ENCODE measurements around the gene C19orf44.
"Not testable (repeated sequence)": the region's sequence is repeated elsewhere in the genome, so short reads cannot be mapped to it uniquely, and the experiment has no call there.

Gene C19orf44

DNA sequence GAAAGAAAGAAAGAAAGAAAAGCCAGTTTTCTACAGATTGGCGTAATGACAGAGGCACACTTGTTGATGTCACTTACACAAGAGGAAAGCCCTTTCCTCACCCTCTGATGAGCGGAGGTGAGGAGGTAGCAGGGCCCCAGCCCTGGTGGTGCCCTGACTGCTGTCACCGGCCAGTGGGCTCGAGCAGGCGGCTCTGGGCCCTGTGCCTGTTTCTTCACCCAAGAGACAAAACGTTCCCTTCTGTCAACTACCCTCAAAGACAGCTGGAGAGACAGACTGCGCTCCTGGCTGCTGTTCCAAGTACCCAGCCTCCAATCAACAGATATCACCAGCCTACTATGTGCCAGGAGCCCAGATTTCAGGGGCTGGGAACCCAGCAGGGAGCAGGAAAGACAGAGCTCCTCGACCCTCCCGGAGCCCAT is 34.6 kb upstream of the C19orf44 start:
- TF ChIP-seq, protein P1, sequence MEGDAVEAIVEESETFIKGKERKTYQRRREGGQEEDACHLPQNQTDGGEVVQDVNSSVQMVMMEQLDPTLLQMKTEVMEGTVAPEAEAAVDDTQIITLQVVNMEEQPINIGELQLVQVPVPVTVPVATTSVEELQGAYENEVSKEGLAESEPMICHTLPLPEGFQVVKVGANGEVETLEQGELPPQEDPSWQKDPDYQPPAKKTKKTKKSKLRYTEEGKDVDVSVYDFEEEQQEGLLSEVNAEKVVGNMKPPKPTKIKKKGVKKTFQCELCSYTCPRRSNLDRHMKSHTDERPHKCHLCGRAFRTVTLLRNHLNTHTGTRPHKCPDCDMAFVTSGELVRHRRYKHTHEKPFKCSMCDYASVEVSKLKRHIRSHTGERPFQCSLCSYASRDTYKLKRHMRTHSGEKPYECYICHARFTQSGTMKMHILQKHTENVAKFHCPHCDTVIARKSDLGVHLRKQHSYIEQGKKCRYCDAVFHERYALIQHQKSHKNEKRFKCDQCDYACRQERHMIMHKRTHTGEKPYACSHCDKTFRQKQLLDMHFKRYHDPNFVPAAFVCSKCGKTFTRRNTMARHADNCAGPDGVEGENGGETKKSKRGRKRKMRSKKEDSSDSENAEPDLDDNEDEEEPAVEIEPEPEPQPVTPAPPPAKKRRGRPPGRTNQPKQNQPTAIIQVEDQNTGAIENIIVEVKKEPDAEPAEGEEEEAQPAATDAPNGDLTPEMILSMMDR (conservative IDR thresholded peaks at IDR 0.05; ENCODE audit: control insufficient read depth, insufficient read depth, low read depth, low read length) = no peak
- no peak for DNase-seq (ENCODE audit: low read depth)
- no peak overlapping the region for H3K4me3 ChIP-seq (ENCODE audit: control insufficient read depth, low read depth, low read length)

DNA sequence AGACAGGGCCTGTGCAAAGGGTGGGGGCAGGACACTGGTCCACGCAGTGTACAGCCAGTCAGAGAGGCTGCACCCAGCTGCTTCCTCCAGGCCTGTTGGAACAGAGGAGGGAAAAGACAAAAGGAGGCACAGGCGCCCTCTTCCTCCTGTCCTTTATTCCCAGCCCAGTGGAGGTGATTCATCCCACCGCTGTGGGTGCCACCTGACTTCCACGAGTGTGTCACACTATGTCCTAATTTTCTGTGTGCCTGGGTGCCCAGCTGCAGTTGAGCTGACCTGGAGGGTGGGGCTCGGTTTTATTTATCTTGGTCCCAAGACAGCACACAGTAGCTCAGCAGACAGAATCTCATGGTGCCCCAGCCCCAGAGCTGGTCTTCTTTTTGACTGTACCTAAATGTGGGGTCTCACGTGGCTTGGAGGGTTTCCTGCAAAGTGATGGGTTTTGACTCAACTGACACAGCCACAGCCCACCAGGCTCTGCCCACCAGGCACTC is 33.4 kb upstream of the C19orf44 start:
- TF ChIP-seq, protein P1 (conservative IDR thresholded peaks at IDR 0.05; ENCODE audit: control insufficient read depth, insufficient read depth, low read depth, low read length) = no peak
- H3K4me3 ChIP-seq (ENCODE audit: control insufficient read depth, low read depth, low read length) = no peak overlapping the region
- DNase-seq (ENCODE audit: low read depth) = peak; percentile 56

DNA sequence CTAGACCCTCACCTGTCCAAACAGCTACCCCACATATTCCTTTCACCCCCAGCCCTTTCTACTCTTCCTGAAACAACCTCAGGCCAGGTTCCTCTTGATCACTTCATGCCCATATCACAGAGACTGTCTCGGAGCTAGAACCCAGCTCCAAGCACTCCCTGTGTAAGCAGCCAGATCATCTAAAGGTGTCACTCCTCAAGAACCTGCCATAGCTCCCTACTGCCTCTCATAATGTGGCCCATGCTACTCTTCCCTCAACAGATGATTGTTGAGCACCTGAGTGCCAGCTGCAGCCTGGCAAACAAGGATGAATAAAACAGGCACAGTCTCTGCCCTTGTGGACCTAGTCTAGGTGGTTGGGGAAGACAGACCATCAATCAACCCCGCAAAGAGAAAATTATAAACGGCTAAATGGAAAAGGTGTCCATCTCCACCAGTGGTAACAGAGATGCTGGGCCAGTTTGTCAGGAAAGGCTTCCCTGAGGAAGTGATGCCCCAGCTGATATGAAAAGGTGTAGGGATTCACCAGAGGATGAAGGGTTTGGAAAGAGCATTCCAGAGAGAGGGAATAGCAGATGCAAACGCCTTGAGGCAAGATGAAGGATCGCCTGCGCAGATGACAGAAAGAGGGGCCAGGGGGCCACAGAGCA is 32.7 kb upstream of the C19orf44 start:
- H3K4me3 ChIP-seq (ENCODE audit: control insufficient read depth, low read depth, low read length) = no peak overlapping the region
- no peak for DNase-seq (ENCODE audit: low read depth)
- TF ChIP-seq, protein P1 (conservative IDR thresholded peaks at IDR 0.05; ENCODE audit: control insufficient read depth, insufficient read depth, low read depth, low read length) = no peak

DNA sequence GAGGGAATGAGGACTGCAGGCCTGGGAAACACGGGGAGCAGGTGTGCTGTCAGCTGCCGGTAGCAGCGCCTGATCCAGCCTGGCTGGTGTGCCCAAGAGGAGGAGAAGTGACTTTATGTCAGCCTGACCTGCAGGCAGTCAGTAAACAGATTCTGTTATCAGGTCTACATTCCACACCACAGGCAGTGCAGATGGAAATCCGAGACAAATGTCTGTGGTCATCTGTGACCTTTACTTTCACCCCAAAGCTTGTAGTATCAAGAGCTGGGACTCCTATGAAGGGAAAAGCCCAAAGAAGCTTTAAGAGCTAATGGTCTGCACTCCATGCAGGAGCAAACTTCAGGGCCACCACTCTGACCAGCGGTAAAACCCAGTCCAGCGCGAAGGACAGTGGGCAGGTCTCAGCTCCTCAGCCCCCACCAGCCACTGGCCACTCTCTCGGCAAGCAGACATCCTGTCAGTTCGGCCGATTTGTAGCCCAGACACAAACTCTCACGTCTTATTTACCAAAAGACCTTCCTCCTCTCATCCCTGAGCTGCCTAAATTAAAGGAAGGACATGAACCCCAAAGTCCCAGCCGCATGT is 32.1 kb upstream of the C19orf44 start:
- no peak for DNase-seq (ENCODE audit: low read depth)
- no peak overlapping the region for H3K4me3 ChIP-seq (ENCODE audit: control insufficient read depth, low read depth, low read length)
- TF ChIP-seq, protein P1 (conservative IDR thresholded peaks at IDR 0.05; ENCODE audit: control insufficient read depth, insufficient read depth, low read depth, low read length) = no peak

DNA sequence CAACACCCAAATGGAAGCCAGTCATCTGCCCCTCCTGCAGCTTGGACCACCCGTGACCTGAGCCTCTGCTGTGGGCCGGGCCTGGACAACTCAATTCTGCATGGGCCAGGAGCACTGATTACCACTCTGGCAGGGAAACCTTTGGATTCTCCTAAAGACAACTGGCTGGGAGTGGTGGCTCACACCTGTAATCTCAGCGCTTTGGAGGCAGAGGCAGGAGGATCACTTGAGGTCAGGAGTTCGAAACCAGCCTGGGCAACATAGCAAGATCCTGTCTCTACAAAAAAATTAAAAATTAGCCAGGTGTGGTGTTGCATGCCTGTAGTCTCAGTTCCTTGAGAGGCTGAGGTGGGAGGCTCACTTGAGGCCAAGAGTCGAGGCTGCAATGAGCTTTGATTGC is 31.0 kb upstream of the C19orf44 start:
- H3K4me3 ChIP-seq (ENCODE audit: control insufficient read depth, low read depth, low read length) = no peak overlapping the region
- TF ChIP-seq, protein P1 (conservative IDR thresholded peaks at IDR 0.05; ENCODE audit: control insufficient read depth, insufficient read depth, low read depth, low read length) = no peak
- DNase-seq (ENCODE audit: low read depth) = no peak

DNA sequence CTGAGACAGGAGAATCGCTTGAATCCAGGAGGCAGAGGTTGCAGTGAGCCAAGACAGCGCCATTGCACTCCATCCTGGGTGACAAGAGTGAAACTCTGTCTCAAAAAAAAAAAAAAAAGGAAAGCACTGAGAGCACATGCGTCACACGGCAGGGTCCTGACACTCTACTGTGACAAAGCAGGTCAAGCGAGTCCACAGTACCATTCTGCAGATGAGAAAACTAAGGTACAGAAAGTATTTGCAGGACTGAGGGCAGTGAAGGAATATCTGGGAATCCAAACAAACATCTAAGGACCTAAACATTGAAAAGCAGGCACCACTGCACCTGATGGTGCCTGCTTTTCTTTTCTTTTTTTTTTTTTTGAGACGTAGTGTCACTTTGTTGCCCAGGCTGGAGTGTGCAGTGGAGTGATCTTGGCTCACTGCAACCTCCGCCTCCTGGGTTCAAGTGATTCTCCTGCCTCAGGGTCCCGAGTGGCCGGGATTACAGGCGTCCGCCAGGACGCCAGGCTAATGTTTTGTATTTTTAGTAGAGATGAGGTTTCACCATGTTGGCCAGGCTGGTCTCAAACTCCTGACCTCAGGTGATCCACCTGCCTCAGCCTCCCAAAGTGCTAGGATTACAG is 29.3 kb upstream of the C19orf44 start:
- not testable (repeated sequence) for H3K4me3 ChIP-seq (ENCODE audit: control insufficient read depth, low read depth, low read length); DNase-seq (ENCODE audit: low read depth)

DNA sequence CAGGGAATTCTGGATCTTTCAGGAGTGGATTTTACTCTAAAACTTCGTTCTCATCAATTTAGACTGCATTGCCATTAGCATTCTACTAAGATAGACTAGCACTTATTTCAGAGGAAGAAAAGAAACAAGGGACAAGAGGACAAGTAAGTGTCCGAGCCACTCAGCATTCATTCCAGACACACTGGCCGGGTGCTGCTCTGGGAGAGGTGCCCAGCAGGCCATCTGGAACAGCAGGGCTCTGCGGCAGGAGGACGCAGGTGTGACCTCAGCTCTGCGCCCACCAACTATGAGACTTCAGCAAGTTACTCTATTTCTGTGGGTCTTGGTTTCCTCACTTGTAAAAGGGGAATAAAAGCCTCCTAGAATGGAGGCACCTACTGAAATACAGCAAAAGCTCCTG is 28.6 kb upstream of the C19orf44 start:
- no peak for DNase-seq (ENCODE audit: low read depth)
- no peak overlapping the region for H3K4me3 ChIP-seq (ENCODE audit: control insufficient read depth, low read depth, low read length)
- TF ChIP-seq, protein P1 (conservative IDR thresholded peaks at IDR 0.05; ENCODE audit: control insufficient read depth, insufficient read depth, low read depth, low read length) = no peak
